SK-N-SH treated with all-trans-retinoic acid at 6 μM for 48 hours (cell line): Measurements from ENCODE around the gene PRICKLE1.

Source experiments
- ATAC-seq: fragments of 200-7000 bp; cut with Tn5 transposase; 3 replicates; pipeline ENCODE4 v1.9.1; 2020; ENCODE audit warnings: mild to moderate bottlenecking, moderate library complexity
- ARNTL ChIP-seq: fragments of 450-650 bp; formaldehyde crosslinking; IDR thresholded peaks from 2 replicates; pipeline ENCODE4 v1.5.0; 2020; ENCODE audit warnings: low read depth, mild to moderate bottlenecking, moderate library complexity, borderline replicate concordance
- BACH2 ChIP-seq: fragments of 250-450 bp; sonication (Bioruptor Pico); IDR thresholded peaks from 2 replicates; pipeline ENCODE4 v1.9.0; 2021; ENCODE audit warnings: mild to moderate bottlenecking, borderline replicate concordance
- CREB5 ChIP-seq: fragments of 250-450 bp; sonication (Bioruptor Pico); IDR thresholded peaks from 2 replicates; pipeline ENCODE4 v1.5.1; 2020; ENCODE audit warnings: low read depth, mild to moderate bottlenecking, moderate library complexity
- CSDC2 ChIP-seq: fragments of 250-450 bp; sonication (Bioruptor Pico); IDR thresholded peaks from 2 replicates; pipeline ENCODE4 v1.5.0; 2020; ENCODE audit warnings: mild to moderate bottlenecking, moderate library complexity
- ESRRG ChIP-seq: fragments of 250-450 bp; sonication (Bioruptor Pico); IDR thresholded peaks from 2 replicates; pipeline ENCODE4 v1.6.1; 2021; ENCODE audit warnings: mild to moderate bottlenecking
- ISL1 ChIP-seq: fragments of 250-450 bp; sonication (Bioruptor Pico); IDR thresholded peaks from 2 replicates; pipeline ENCODE4 v2.1.2; 2022; ENCODE audit warnings: mild to moderate bottlenecking, moderate library complexity
- PPARA ChIP-seq: fragments of 250-450 bp; sonication (Bioruptor Pico); IDR thresholded peaks from 2 replicates; pipeline ENCODE4 v1.5.0; 2020; ENCODE audit warnings: mild to moderate bottlenecking, borderline replicate concordance
- RARB ChIP-seq: fragments of 250-450 bp; sonication (Bioruptor Pico); IDR thresholded peaks from 2 replicates; pipeline ENCODE4 v1.8.0; 2021; ENCODE audit warnings: mild to moderate bottlenecking, moderate library complexity
- SNAI2 ChIP-seq: fragments of 250-450 bp; sonication (Bioruptor Pico); IDR thresholded peaks from 2 replicates; pipeline ENCODE4 v1.5.0; 2020; ENCODE audit warnings: mild to moderate bottlenecking, moderate library complexity
- TCF4 ChIP-seq: fragments of 250-450 bp; sonication (Bioruptor Pico); IDR thresholded peaks from 2 replicates; pipeline ENCODE4 v1.8.0; 2021; ENCODE audit warnings: mild to moderate bottlenecking, moderate library complexity, borderline replicate concordance
- TOX ChIP-seq: fragments of 250-450 bp; sonication (Bioruptor Pico); IDR thresholded peaks from 2 replicates; pipeline ENCODE4 v1.8.0; 2021; ENCODE audit warnings: mild to moderate bottlenecking, moderate library complexity, borderline replicate concordance
- ZNF565 ChIP-seq: fragments of 450-650 bp; formaldehyde crosslinking; conservative IDR thresholded peaks from 2 replicates; pipeline ENCODE4 v1.5.0; 2020; ENCODE audit warnings: low read depth, mild to moderate bottlenecking, moderate library complexity
- ZNF8 ChIP-seq: fragments of 450-650 bp; formaldehyde crosslinking; IDR thresholded peaks from 2 replicates; pipeline ENCODE4 v1.5.0; 2020; ENCODE audit warnings: mild to moderate bottlenecking, moderate library complexity
- TF ChIP-seq, protein P1 (sequence below): fragments of 250-450 bp; sonication (Bioruptor Pico); IDR thresholded peaks from 2 replicates; pipeline ENCODE4 v1.5.0; 2020; ENCODE audit warnings: mild to moderate bottlenecking, moderate library complexity
- TF ChIP-seq, protein P2 (sequence below): fragments of 250-450 bp; sonication (Bioruptor Pico); IDR thresholded peaks from 2 replicates; pipeline ENCODE4 v1.8.0; 2021; ENCODE audit warnings: low read depth, mild to moderate bottlenecking, moderate library complexity, borderline replicate concordance
- TF ChIP-seq, protein P3 (sequence below): fragments of 250-450 bp; sonication (Bioruptor Pico); IDR thresholded peaks from 2 replicates; pipeline ENCODE4 v1.5.1; 2021; ENCODE audit warnings: mild to moderate bottlenecking, moderate library complexity

Gene PRICKLE1

DNA sequence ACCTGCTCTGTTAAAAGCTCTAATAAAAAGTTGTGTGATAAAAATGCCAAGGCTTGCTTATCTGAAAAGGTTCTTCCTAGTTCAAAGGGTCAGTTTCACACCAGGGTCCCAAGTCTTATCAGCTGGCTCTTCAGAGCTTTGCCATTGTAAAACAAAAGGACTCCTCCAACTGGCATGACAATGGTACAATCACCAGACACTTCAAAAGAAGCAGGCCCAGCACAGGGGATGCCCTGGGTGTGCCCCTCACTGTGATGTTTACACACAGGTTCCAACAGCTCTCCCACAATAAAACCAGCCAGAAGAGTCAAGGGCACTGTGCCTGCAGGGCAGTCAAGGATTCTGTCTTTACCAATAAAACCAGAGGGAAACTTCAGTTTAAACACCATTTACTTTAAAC lies 78.7 kb downstream of the PRICKLE1 start (continued):
- TF ChIP-seq, protein P1, sequence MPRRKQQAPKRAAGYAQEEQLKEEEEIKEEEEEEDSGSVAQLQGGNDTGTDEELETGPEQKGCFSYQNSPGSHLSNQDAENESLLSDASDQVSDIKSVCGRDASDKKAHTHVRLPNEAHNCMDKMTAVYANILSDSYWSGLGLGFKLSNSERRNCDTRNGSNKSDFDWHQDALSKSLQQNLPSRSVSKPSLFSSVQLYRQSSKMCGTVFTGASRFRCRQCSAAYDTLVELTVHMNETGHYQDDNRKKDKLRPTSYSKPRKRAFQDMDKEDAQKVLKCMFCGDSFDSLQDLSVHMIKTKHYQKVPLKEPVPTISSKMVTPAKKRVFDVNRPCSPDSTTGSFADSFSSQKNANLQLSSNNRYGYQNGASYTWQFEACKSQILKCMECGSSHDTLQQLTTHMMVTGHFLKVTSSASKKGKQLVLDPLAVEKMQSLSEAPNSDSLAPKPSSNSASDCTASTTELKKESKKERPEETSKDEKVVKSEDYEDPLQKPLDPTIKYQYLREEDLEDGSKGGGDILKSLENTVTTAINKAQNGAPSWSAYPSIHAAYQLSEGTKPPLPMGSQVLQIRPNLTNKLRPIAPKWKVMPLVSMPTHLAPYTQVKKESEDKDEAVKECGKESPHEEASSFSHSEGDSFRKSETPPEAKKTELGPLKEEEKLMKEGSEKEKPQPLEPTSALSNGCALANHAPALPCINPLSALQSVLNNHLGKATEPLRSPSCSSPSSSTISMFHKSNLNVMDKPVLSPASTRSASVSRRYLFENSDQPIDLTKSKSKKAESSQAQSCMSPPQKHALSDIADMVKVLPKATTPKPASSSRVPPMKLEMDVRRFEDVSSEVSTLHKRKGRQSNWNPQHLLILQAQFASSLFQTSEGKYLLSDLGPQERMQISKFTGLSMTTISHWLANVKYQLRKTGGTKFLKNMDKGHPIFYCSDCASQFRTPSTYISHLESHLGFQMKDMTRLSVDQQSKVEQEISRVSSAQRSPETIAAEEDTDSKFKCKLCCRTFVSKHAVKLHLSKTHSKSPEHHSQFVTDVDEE = no peak
- no peak for TF ChIP-seq ARNTL (CRISPR knock-in tag)

GRCh38 chr12:42508913-42509460 lies 80.6 kb downstream of the PRICKLE1 start:
- ATAC-seq = no peak
- TF ChIP-seq SNAI2 (no peak), ARNTL (CRISPR knock-in tag) (no peak), BACH2 (CRISPR knock-in tag) (no peak), ISL1 (CRISPR knock-in tag) (no peak), ZNF8 (no peak), ESRRG (CRISPR knock-in tag) (no peak), TCF4 (CRISPR knock-in tag) (no peak), PPARA (CRISPR knock-in tag) (no peak), TOX (CRISPR knock-in tag) (no peak), ZNF565 (CRISPR knock-in tag) (no peak), CSDC2 (CRISPR knock-in tag) (no peak), RARB (CRISPR knock-in tag) (no peak)
- TF ChIP-seq, protein P2, sequence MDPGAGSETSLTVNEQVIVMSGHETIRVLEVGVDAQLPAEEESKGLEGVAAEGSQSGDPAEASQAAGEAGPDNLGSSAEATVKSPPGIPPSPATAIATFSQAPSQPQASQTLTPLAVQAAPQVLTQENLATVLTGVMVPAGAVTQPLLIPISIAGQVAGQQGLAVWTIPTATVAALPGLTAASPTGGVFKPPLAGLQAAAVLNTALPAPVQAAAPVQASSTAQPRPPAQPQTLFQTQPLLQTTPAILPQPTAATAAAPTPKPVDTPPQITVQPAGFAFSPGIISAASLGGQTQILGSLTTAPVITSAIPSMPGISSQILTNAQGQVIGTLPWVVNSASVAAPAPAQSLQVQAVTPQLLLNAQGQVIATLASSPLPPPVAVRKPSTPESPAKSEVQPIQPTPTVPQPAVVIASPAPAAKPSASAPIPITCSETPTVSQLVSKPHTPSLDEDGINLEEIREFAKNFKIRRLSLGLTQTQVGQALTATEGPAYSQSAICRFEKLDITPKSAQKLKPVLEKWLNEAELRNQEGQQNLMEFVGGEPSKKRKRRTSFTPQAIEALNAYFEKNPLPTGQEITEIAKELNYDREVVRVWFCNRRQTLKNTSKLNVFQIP = no peak
- TF ChIP-seq, protein P3, sequence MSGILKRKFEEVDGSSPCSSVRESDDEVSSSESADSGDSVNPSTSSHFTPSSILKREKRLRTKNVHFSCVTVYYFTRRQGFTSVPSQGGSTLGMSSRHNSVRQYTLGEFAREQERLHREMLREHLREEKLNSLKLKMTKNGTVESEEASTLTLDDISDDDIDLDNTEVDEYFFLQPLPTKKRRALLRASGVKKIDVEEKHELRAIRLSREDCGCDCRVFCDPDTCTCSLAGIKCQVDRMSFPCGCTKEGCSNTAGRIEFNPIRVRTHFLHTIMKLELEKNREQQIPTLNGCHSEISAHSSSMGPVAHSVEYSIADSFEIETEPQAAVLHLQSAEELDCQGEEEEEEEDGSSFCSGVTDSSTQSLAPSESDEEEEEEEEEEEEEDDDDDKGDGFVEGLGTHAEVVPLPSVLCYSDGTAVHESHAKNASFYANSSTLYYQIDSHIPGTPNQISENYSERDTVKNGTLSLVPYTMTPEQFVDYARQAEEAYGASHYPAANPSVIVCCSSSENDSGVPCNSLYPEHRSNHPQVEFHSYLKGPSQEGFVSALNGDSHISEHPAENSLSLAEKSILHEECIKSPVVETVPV = no peak

- TF ChIP-seq, protein P1 = 0 out of 2 replicates have a peak, but pooled peaks have one; percentile 25
- TF ChIP-seq TCF4 (CRISPR knock-in tag) = peak; percentile 21; the same call in 1 of the 2 replicates
- no peak for TF ChIP-seq CSDC2 (CRISPR knock-in tag)
- TF ChIP-seq, protein P2 = no peak
- TF ChIP-seq ZNF565 (CRISPR knock-in tag) = no peak
- ATAC-seq = no peak
Observed at GRCh38 chr12:42507565-42507964, 82.0 kb downstream of the PRICKLE1 start.

- no peak for ATAC-seq
- no peak for TF ChIP-seq CREB5 (CRISPR knock-in tag)
Observed at GRCh38 chr12:42507081-42507480, 82.5 kb downstream of the PRICKLE1 start.
